IMR-90 (cell line): Measurements from ENCODE around the gene UMOD. TPM values are rescaled to one million over a fixed set of nuclear protein-coding genes. Genes with fewer than 3 reads are reported as not detected.

Experiments used
- CEBPB ChIP-seq: IDR thresholded peaks from 2 replicates; pipeline ENCODE4 v1.6.1; 2012; ENCODE audit warnings: low read depth, low read length, improper control_type of control experiment
- polyA plus RNA-seq, 3 experiments: library from polyadenylated mRNA; depleted of rRNA; stranded (reverse); fragments of >200 nt; gene quantifications; 2 replicates each; pipeline ENCODE4 v1.2.3, GENCODE V29; 2012; ENCODE audit warnings: low replicate concordance in 1 of 3
- total RNA-seq: library from RNA; depleted of rRNA; stranded (reverse); fragments of >200 nt; gene quantifications from 2 replicates; pipeline ENCODE4 v1.2.3, GENCODE V29; 2012
- TF ChIP-seq, protein P1 (sequence below): fragments of 150-350 bp; IDR thresholded peaks from 2 replicates; pipeline ENCODE4 v1.6.1; 2017; ENCODE audit warnings: mild to moderate bottlenecking, antibody characterized with exemption, low read length, low read depth

Gene UMOD
- total and polyA plus RNA-seq, 2 of the 4 experiments (the other 2 are of a cell fraction): not detected

DNA sequence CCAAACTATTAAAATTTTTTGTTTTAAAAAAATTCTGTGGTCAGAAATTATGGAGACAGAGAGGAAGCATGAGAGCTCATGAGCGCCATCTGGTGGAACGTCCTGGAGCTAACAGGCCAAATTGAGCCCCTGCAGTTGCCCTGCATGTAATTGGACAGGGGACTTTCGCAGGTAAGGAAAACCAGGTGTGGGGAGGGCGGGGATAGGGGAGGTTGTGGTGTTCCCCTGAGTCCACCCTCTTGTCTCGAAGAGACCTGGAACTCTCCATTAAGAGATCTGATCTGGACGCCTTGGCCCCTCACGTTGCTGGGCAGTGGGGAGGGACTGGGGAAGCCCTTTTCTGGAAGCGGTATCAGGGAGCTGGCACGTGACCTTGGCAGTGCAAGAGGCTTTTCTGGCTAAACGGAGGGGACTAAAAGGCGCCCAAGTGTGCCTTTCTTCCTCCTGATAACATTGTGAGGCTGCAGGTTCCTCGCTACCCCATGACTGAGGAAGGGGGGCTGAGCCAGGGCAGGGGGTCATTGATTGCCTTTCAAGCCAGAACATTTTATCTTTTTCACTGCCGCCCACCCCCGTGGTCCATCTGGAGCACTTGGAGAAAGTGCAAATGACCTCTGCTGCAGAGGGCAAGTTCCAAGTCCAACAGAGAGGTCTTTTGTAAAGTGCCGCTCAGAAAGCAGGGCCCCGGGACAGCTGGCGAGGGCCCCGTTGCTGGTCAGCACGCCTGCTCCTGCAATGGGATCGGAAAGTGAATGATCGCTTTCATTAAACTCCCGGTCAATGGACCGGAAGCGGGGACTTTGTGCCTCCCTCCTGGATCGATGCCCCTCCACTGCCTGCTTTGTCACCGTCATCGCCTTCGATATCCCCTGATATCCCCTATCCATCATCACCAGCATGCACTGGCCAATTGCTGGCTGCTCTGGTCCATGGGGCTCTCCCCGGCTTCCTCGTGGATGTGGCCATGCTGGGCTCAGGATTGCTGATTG is 33.6 kb upstream of the UMOD start (continued):
- TF ChIP-seq, protein P1, sequence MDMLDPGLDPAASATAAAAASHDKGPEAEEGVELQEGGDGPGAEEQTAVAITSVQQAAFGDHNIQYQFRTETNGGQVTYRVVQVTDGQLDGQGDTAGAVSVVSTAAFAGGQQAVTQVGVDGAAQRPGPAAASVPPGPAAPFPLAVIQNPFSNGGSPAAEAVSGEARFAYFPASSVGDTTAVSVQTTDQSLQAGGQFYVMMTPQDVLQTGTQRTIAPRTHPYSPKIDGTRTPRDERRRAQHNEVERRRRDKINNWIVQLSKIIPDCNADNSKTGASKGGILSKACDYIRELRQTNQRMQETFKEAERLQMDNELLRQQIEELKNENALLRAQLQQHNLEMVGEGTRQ: no peak
- TF ChIP-seq CEBPB: no peak
